ENCODE measurements around the gene GRIP2.

GRCh38 chr3:14536055-14536815, 3.9 kb downstream of the GRIP2 start:
- no peak for TF ChIP-seq CTCF (IDR thresholded peaks at IDR 0.05)
- TF ChIP-seq POLR2A (IDR thresholded peaks at IDR 0.05): no peak
